D721Med (cell line): ENCODE results near the gene NECAP2.

Experiments used
- DNase-seq: peaks from one replicate; pipeline ENCODE4 v3.0.0; 2011; ENCODE audit warnings: low spot score; ENCODE audit not compliant: insufficient read length
- FAIRE-seq: peaks from 2 replicates; lab custom pipeline; 2011; peaks lifted over from hg19 to GRCh38; lab: Jason Lieb, UNC
- CTCF ChIP-seq: IDR thresholded peaks from 2 replicates; pipeline ENCODE4 v1.5.1; 2012; ENCODE audit warnings: mild to moderate bottlenecking, control low read depth; ENCODE audit not compliant: insufficient read depth; ENCODE audit errors: missing control alignments

Gene NECAP2

GRCh38 chr1:16397120-16397519 lies 43.4 kb upstream of the NECAP2 start:
- TF ChIP-seq CTCF, result no peak
- DNase-seq (no peak), FAIRE-seq (no peak)

- TF ChIP-seq CTCF, result no peak
- DNase-seq, result no peak
- FAIRE-seq, result no peak
Observed at GRCh38 chr1:16398371-16398953, 42.1 kb upstream of the NECAP2 start.

- DNase-seq (no peak), FAIRE-seq (no peak)
- no peak for TF ChIP-seq CTCF
Observed at GRCh38 chr1:16402742-16403141, 37.8 kb upstream of the NECAP2 start.

- FAIRE-seq (no peak), DNase-seq (no peak)
- no peak for TF ChIP-seq CTCF
Observed at GRCh38 chr1:16405441-16405840, 35.1 kb upstream of the NECAP2 start.

- DNase-seq (no peak), FAIRE-seq (no peak)
- TF ChIP-seq CTCF, result no peak
Observed at GRCh38 chr1:16406868-16407267, 33.7 kb upstream of the NECAP2 start.

GRCh38 chr1:16409536-16410152 lies 30.9 kb upstream of the NECAP2 start:
- FAIRE-seq (no peak), DNase-seq (no peak)
- no peak for TF ChIP-seq CTCF

- FAIRE-seq (no peak), DNase-seq (no peak)
- TF ChIP-seq CTCF, result no peak
Observed at GRCh38 chr1:16410803-16411202, 29.7 kb upstream of the NECAP2 start.
